Tibial artery (tissue), 4 donors: ENCODE measurements around the gene KDM2A.
A peak's percentile ranks its signal among the peaks of the same experiment; 100 is the strongest.
"Not testable (repeated sequence)": the region's sequence is repeated elsewhere in the genome, so short reads cannot be mapped to it uniquely, and the experiment has no call there.

Source experiments
- DNase-seq, 2 donors: peaks; one replicate each; pipeline ENCODE4 v3.0.0-alpha.2; 2019
- H3K27ac ChIP-seq, 2 donors: fragments of 200-600 bp; sonication (generic) in 1 of 2; 1 replicate in 1 of 2; 2 replicates in 1 of 2; pipeline ENCODE4 v1.5.1; 2018 to 2019; ENCODE audit warnings: mild to moderate bottlenecking in 1 of 2
- H3K27me3 ChIP-seq, 2 donors: fragments of 200-600 bp; sonication (generic) in 1 of 2; one replicate each; pipeline versions ENCODE4 v1.5.1 to v1.6.0; 2016 to 2019
- H3K36me3 ChIP-seq, 3 donors: fragments of 200-600 bp; sonication (generic) in 2 of 3; one replicate each; pipeline ENCODE4 v1.5.1; 2016 to 2019; ENCODE audit warnings: mild to moderate bottlenecking in 2 of 3
- H3K4me1 ChIP-seq, 4 donors: fragments of 200-600 bp; sonication (generic) in 2 of 4; 1 replicate in 3 of 4; 2 replicates in 1 of 4; pipeline ENCODE4 v1.5.1; 2016 to 2019
- H3K4me3 ChIP-seq, 2 donors: fragments of 200-600 bp; sonication (generic) in 1 of 2; 1 replicate in 1 of 2; 2 replicates in 1 of 2; pipeline ENCODE4 v1.5.1; 2018 to 2019; ENCODE audit warnings: mild to moderate bottlenecking in 2 of 2
- H3K9me3 ChIP-seq, 3 donors: fragments of 200-600 bp; sonication (generic) in 1 of 3; one replicate each; pipeline ENCODE4 v1.5.1; 2016 to 2019
- intact Hi-C: fragments of 100-400 bp; cut with DNase I; formaldehyde crosslinking; loops from one replicate; pipeline ENCODE4 v1.15.0; 2023; ENCODE audit warnings: low total_unique reads
- TF ChIP-seq, protein P1 (sequence below), 2 experiments: fragments of 200-600 bp in 1 of 2; fragments of 450-650 bp in 1 of 2; IDR thresholded peaks; one replicate each; pipeline ENCODE4 v1.5.1; 2017 to 2019; ENCODE audit warnings: antibody characterized with exemption in 2 of 2, mild to moderate bottlenecking in 1 of 2, moderate library complexity in 1 of 2

The KDM2A gene

DNA sequence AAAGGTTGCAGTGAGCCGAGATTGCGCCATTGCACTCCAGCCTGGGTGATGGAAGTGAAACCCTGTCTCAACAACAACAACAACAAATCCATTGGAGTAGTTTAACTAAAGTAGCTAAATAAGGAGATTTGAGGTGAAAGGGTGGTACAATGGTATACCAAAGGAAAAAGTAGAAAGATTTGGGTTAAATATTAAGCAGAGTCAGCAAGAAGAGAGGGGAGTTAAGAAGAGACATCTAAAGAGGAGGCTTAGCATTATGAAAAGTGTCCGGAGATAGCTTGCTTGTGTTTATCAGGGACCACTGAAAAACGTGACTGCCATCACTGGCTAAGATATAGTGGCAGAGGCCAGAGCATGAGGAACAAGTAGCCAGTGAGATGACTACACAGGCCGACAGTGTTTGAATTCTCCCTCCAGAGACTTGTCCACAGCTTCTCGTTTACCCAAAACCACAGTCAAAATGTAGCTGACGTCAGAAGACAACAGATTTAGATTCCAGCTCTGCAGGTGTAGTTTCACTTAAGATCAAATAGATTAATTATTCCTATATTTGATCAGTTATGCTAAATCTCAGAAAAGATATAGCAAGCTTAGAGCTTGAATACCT lies 114.6 kb downstream of the KDM2A start:
- no peak for DNase-seq
- Histone ChIP-seq H3K9me3 (no peaks in the 10 kb centered on the region), H3K27me3 (no peaks in the 10 kb centered on the region), H3K27ac (no peak overlapping the region), H3K4me1 (peaks cover 0 to 3% (median 2%) of the 10 kb centered on the region in 4 donors), H3K4me3 (no peak overlapping the region), H3K36me3 (peaks cover 27 to 58% (median 28%) of the 10 kb centered on the region in 3 donors)
- TF ChIP-seq, protein P1, sequence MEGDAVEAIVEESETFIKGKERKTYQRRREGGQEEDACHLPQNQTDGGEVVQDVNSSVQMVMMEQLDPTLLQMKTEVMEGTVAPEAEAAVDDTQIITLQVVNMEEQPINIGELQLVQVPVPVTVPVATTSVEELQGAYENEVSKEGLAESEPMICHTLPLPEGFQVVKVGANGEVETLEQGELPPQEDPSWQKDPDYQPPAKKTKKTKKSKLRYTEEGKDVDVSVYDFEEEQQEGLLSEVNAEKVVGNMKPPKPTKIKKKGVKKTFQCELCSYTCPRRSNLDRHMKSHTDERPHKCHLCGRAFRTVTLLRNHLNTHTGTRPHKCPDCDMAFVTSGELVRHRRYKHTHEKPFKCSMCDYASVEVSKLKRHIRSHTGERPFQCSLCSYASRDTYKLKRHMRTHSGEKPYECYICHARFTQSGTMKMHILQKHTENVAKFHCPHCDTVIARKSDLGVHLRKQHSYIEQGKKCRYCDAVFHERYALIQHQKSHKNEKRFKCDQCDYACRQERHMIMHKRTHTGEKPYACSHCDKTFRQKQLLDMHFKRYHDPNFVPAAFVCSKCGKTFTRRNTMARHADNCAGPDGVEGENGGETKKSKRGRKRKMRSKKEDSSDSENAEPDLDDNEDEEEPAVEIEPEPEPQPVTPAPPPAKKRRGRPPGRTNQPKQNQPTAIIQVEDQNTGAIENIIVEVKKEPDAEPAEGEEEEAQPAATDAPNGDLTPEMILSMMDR (IDR thresholded peaks at IDR 0.05), result no peak
- intact Hi-C loops, result no loop called here

DNA sequence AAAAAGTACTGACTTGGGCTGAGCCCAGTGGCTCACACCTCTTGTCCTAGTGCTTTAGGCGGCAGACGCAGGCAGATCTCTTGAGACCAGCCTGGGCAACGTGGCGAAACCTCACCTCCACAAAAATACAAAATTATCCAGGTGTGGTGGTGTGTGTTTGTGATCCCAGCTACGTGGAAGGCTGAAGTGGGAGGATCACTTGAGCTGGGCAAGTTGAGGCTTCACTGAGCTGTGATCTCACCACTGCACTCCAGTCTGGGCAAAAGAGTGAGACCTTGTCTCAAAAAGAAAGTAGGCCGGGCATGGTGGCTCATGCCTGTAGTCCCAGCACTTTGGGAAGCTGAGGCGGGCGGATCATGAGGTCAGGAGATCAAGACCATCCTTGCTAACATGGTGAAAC lies 115.5 kb downstream of the KDM2A start:
- intact Hi-C loops, DNase-seq, H3K9me3 ChIP-seq, H3K4me3 ChIP-seq, H3K27me3 ChIP-seq, H3K27ac ChIP-seq: not testable (repeated sequence)
- Histone ChIP-seq H3K4me1 (peaks cover 0 to 12% (median 11%) of the 10 kb centered on the region in 4 donors), H3K36me3 (peaks cover 19 to 50% (median 21%) of the 10 kb centered on the region in 3 donors)

- Histone ChIP-seq H3K9me3 (no peaks in the 10 kb centered on the region), H3K36me3 (peaks cover 0 to 23% (median 3%) of the 10 kb centered on the region in 3 donors), H3K27ac (no peak overlapping the region), H3K4me1 (peaks cover 0 to 35% (median 28%) of the 10 kb centered on the region in 4 donors), H3K27me3 (no peaks in the 10 kb centered on the region), H3K4me3 (no peak overlapping the region)
- TF ChIP-seq, protein P1 (IDR thresholded peaks at IDR 0.05), result no peak
- intact Hi-C loops, result no loop called here
- DNase-seq, result no peak
Measured at GRCh38 chr11:67237574-67237973, 118.5 kb downstream of the KDM2A start.

- Histone ChIP-seq H3K36me3 (peaks cover 7 to 26% (median 11%) of the 10 kb centered on the region in 3 donors), H3K9me3 (no peaks in the 10 kb centered on the region), H3K4me3 (peak overlapping the region in 1 of 2 donors; percentile 64), H3K27me3 (no peaks in the 10 kb centered on the region), H3K4me1 (peaks cover 0 to 45% (median 33%) of the 10 kb centered on the region in 4 donors), H3K27ac (peak overlapping the region; percentile 63)
- intact Hi-C loops, result no loop called here
- no peak for DNase-seq
- TF ChIP-seq, protein P1 (IDR thresholded peaks at IDR 0.05), result no peak
Measured at GRCh38 chr11:67238894-67239782, 120.1 kb downstream of the KDM2A start.

DNA sequence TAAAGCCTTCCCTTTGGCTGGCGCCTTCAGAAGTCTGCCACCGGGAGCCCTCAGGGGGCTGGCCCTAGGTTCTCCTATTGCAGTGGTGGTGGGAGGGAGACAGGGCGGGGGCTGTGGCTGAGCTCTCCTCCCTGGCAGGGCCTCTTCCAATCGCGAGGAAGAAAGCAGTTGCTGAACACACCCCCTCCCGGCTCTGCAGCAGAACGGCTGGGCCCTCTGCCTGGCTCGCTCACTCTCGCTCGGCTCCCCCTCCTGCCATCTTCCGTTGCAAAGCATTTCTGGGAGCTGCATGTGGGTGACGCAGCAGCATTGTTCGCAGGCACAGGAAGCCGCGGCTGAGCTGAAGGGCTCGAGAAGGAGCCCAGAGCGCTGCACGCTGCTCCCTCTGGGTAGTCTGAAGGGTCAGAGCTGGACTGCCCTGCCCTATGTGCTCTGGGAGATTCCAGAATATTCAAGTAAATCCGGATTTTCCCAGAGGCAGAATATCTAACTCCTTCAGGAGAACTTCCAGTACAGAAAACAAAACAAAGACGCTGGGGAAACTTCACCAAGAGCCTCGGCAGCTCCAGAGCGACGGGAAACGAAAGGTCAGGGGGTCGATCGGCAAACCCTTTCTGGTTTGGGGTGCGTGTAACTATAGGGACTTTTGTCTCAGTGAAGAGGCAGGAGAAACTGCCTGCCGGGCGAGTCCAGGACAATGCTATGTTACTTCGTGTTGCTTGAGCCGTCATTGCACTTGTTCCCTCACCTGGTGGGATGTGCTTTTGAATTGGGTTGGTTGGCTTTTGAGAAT lies 120.9 kb downstream of the KDM2A start:
- TF ChIP-seq, protein P1 (IDR thresholded peaks at IDR 0.05), result no peak
- no peaks in the 10 kb centered on the region for H3K9me3 ChIP-seq
- peak overlapping the region; percentile 77 to 90 for H3K27ac ChIP-seq
- DNase-seq, result peak; percentile 98 to 99
- no peaks in the 10 kb centered on the region for H3K27me3 ChIP-seq
- H3K4me3 ChIP-seq, result peak overlapping the region; percentile 61 to 64
- H3K4me1 ChIP-seq, result peaks cover 0 to 45% (median 33%) of the 10 kb centered on the region in 4 donors
- peaks cover 14 to 28% (median 20%) of the 10 kb centered on the region in 3 donors for H3K36me3 ChIP-seq
- intact Hi-C loops, result no loop called here
